Peyer's patch (tissue), 4 donors: ENCODE data around the gene HDAC4.

ENCODE experiments used
- CTCF ChIP-seq, 6 experiments: fragments of 450-650 bp in 4 of 6; fragments of 200-600 bp in 2 of 6; sonication (generic) in 1 of 6; IDR thresholded peaks; one replicate each; pipeline ENCODE4 v1.5.1; 2017 to 2019; ENCODE audit warnings: antibody characterized with exemption in 6 of 6, mild to moderate bottlenecking in 3 of 6, moderate library complexity in 1 of 6
- POLR2A ChIP-seq, 2 donors: fragments of 450-650 bp; IDR thresholded peaks; one replicate each; pipeline ENCODE4 v1.5.1; 2017; ENCODE audit warnings: antibody characterized with exemption in 2 of 2, mild to moderate bottlenecking in 2 of 2, moderate library complexity in 2 of 2

GRCh38 chr2:239390546-239391285, 10.1 kb downstream of the HDAC4 start:
- TF ChIP-seq CTCF (IDR thresholded peaks at IDR 0.05): no peak
- no peak for TF ChIP-seq POLR2A (IDR thresholded peaks at IDR 0.05)
